ENCODE measurements around the gene NT5C. TPM values are rescaled to one million over a fixed set of nuclear protein-coding genes. Genes with fewer than 3 reads are reported as not detected.

The NT5C gene
- total RNA-seq, 4 donors from 2014 or later = 162 to 247 (median 208) TPM

DNA sequence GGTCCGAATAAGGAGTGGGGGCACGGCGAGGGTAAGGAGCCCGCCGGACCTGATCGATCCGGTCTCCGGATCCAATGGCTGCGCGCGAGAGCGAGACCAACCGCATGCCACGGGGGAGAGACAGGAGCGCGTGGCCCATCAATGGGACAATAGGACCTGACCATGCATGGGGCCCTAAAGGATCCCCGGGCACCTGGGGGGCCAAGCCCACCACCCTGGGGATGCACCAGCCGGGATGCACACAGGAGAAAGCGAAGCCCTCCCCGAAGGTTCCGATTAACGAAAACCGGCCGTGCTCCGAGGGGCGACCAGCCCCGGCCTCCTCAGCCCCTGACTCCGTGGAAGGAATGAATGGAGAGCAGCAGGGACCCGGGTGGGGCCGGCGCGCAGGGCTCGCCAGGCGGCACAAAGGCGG is 22.2 kb upstream of the NT5C start:
- H3K36me3 ChIP-seq = no peaks in the 10 kb centered on the region
- in situ Hi-C loops (cut with MboI; ENCODE audit: low pct_ligation_motif_present in 1 of 4, low pct_unique_long_range_greater_than_20kb in 1 of 4, low sequenced_read_pairs in 3 of 4) (no loop called here), intact Hi-C loops (cut with DNase I; ENCODE audit: low total_unique reads) (no loop called here)
- 1% methylated on average over 29 of the region's 35 CpGs; no CpG with 5 or more reads in 1 of the 2 donors for WGBS, 2 donors (ENCODE audit: low coverage in 1 of 2)
- no peak for TF ChIP-seq POLR2A (IDR thresholded peaks at IDR 0.05)
- no peak for TF ChIP-seq CTCF (IDR thresholded peaks at IDR 0.05)
- no peak for TF ChIP-seq EP300 (IDR thresholded peaks at IDR 0.05; ENCODE audit: low read depth)
- no peak for TF ChIP-seq POLR2AphosphoS5 (IDR thresholded peaks at IDR 0.05)
- H3K27me3 ChIP-seq = no peaks in the 10 kb centered on the region
- peaks cover 7 to 26% (median 22%) of the 10 kb centered on the region in 4 donors for H3K4me1 ChIP-seq
- H3K9me3 ChIP-seq = no peaks in the 10 kb centered on the region
- H3K27ac ChIP-seq = peak overlapping the region; percentile 89 to 91 (median 90)
- peak; percentile 32 for DNase-seq
- H3K4me3 ChIP-seq = peak overlapping the region; percentile 84 to 97 (median 91)

GRCh38 chr17:75152922-75153779 is 21.6 kb upstream of the NT5C start:
- DNase-seq = peak; percentile 76
- Histone ChIP-seq H3K4me3 (peak overlapping the region; percentile 84 to 97 (median 91)), H3K27ac (peak overlapping the region; percentile 89 to 91 (median 90)), H3K36me3 (no peaks in the 10 kb centered on the region), H3K9me3 (no peaks in the 10 kb centered on the region), H3K27me3 (no peaks in the 10 kb centered on the region), H3K4me1 (peaks cover 7 to 33% (median 27%) of the 10 kb centered on the region in 4 donors)
- WGBS, 2 donors (ENCODE audit: low coverage in 1 of 2) = 7 to 20% methylated on average over 2 to 28 of the region's 28 CpGs
- TF ChIP-seq POLR2A (IDR thresholded peaks at IDR 0.05) (peak; percentile 54), EP300 (IDR thresholded peaks at IDR 0.05; ENCODE audit: low read depth) (no peak), POLR2AphosphoS5 (IDR thresholded peaks at IDR 0.05) (peak; percentile 42 to 72 (median 70))
- intact Hi-C loops (cut with DNase I; ENCODE audit: low total_unique reads) = no loop called here
- in situ Hi-C loops (cut with MboI; ENCODE audit: low pct_ligation_motif_present in 1 of 4, low pct_unique_long_range_greater_than_20kb in 1 of 4, low sequenced_read_pairs in 3 of 4) = no loop called here

DNA sequence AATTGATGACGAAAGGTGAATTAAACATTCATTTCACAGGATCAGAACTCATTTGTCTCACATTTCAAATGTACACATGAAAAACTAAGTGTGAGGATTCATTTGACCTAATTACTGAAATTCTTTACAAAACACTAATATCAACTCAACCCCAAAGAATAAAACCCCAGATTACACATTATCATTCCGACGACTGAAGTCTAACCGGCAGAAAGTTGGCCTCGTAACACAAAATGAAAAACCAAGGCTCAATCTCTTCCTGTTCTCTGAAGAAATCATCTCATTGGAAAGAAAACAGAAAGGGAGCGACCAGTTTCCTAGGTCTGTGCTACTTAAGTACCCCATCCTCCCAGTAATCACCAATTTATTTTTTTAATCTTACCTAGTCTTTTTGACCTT is 21.0 kb upstream of the NT5C start:
- in situ Hi-C loops (cut with MboI; ENCODE audit: low pct_ligation_motif_present in 1 of 4, low pct_unique_long_range_greater_than_20kb in 1 of 4, low sequenced_read_pairs in 3 of 4) = no loop called here
- DNase-seq = no peak
- Histone ChIP-seq H3K36me3 (no peaks in the 10 kb centered on the region), H3K9me3 (no peaks in the 10 kb centered on the region), H3K4me1 (peaks cover 9 to 39% (median 30%) of the 10 kb centered on the region in 4 donors), H3K27me3 (no peaks in the 10 kb centered on the region), H3K4me3 (peak overlapping the region in 1 of 4 donors; percentile 84), H3K27ac (no peak overlapping the region)
- WGBS, 2 donors (ENCODE audit: low coverage in 1 of 2) = 77 to 86% methylated on average over 6 of the region's 6 CpGs
- no peak for TF ChIP-seq EP300 (IDR thresholded peaks at IDR 0.05; ENCODE audit: low read depth)
- no peak for TF ChIP-seq POLR2AphosphoS5 (IDR thresholded peaks at IDR 0.05)
- TF ChIP-seq POLR2A (IDR thresholded peaks at IDR 0.05) = no peak
- TF ChIP-seq CTCF (IDR thresholded peaks at IDR 0.05) = no peak
- intact Hi-C loops (cut with DNase I; ENCODE audit: low total_unique reads) = no loop called here

DNA sequence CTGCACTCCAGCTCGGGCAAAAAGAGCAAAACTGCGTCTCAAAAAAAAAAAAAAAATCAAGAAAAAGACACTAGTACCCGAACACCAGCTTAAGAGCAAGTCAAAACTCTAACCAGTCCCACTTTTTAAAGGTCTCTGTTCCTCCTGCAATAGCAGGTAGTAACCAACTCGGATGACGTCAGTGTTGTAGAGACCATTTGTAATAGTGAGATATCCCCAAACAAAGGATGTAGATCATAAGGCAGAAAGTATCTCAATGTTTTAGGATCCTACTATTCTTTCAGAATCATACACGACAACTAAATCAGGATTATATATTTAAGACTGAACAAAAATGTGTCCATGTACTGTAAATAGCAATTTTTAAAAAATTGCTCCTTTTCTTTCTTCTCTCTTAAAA is 20.4 kb upstream of the NT5C start:
- intact Hi-C loops (cut with DNase I; ENCODE audit: low total_unique reads) = no loop called here
- no peak for TF ChIP-seq CTCF (IDR thresholded peaks at IDR 0.05)
- no peak for TF ChIP-seq EP300 (IDR thresholded peaks at IDR 0.05; ENCODE audit: low read depth)
- TF ChIP-seq POLR2A (IDR thresholded peaks at IDR 0.05) = no peak
- TF ChIP-seq POLR2AphosphoS5 (IDR thresholded peaks at IDR 0.05) = no peak
- Histone ChIP-seq H3K4me3 (no peak overlapping the region), H3K9me3 (no peaks in the 10 kb centered on the region), H3K27ac (no peak overlapping the region), H3K4me1 (peaks cover 11 to 42% (median 31%) of the 10 kb centered on the region in 4 donors), H3K36me3 (peaks cover 0 to 4% (median 0%) of the 10 kb centered on the region in 4 donors), H3K27me3 (no peaks in the 10 kb centered on the region)
- DNase-seq = no peak
- in situ Hi-C loops (cut with MboI; ENCODE audit: low pct_ligation_motif_present in 1 of 4, low pct_unique_long_range_greater_than_20kb in 1 of 4, low sequenced_read_pairs in 3 of 4) = no loop called here
- 77 to 78% methylated on average over 5 to 6 of the region's 6 CpGs for WGBS, 2 donors (ENCODE audit: low coverage in 1 of 2)

All from transverse colon (tissue), 4 donors.